CD14-positive monocyte (primary cell): ENCODE measurements around the gene LNP1. TPM values are rescaled to one million over a fixed set of nuclear protein-coding genes. Genes with fewer than 3 reads are reported as not detected.

Source experiments
- DNase-seq, 3 donors: peaks; one replicate each; pipeline ENCODE4 v3.0.0-alpha.2; 2011 to 2022
- H2AFZ ChIP-seq: 2 replicates; pipeline ENCODE4 v1.6.0; 2012; ENCODE audit warnings: mild to moderate bottlenecking, low read depth, low read length, inconsistent platforms; ENCODE audit not compliant: insufficient read depth, poor library complexity, severe bottlenecking
- H3K27ac ChIP-seq, 2 donors: 1 replicate in 1 of 2; 2 replicates in 1 of 2; pipeline ENCODE4 v1.5.1; 2012 to 2013; ENCODE audit warnings: low read length in 2 of 2, control low read depth in 1 of 2, inconsistent platforms in 1 of 2, low read depth in 1 of 2, mild to moderate bottlenecking in 1 of 2
- H3K27me3 ChIP-seq, 2 donors: one replicate each; pipeline versions ENCODE4 v1.6.0 to v1.6.1; 2011 to 2013; ENCODE audit warnings: low read length in 2 of 2; ENCODE audit not compliant: control insufficient read depth in 2 of 2, insufficient read depth in 2 of 2
- H3K36me3 ChIP-seq, 2 donors: replicated peaks in 1 of 2; 1 replicate in 1 of 2; 2 replicates in 1 of 2; pipeline versions ENCODE4 v1.5.1 to v1.6.1; 2012 to 2013; ENCODE audit warnings: low read length in 2 of 2, control low read depth in 1 of 2, inconsistent platforms in 1 of 2, mild to moderate bottlenecking in 1 of 2; ENCODE audit not compliant: insufficient read depth in 2 of 2, control insufficient read depth in 1 of 2
- H3K4me1 ChIP-seq, 2 donors: 1 replicate in 1 of 2; 2 replicates in 1 of 2; pipeline versions ENCODE4 v1.5.1 to v1.6.1; 2012 to 2013; ENCODE audit warnings: low read length in 2 of 2, control low read depth in 1 of 2, inconsistent platforms in 1 of 2, mild to moderate bottlenecking in 1 of 2, moderate library complexity in 1 of 2; ENCODE audit not compliant: insufficient read depth in 2 of 2, control insufficient read depth in 1 of 2
- H3K4me2 ChIP-seq: replicated peaks from 2 replicates; pipeline ENCODE3; 2012; ENCODE audit warnings: low read length, moderate library complexity, mild to moderate bottlenecking; ENCODE audit not compliant: poor library complexity, severe bottlenecking; ENCODE audit errors: extremely low read depth
- H3K4me3 ChIP-seq, 3 experiments: fragments of 200-600 bp in 1 of 3; sonication (generic) in 1 of 3; replicated peaks in 1 of 3; 1 replicate in 2 of 3; 2 replicates in 1 of 3; pipeline ENCODE4 v1.5.1; 2011 to 2013; ENCODE audit warnings: low read length in 3 of 3, mild to moderate bottlenecking in 3 of 3, control low read depth in 2 of 3, low read depth in 2 of 3, inconsistent platforms in 1 of 3, moderate library complexity in 1 of 3
- H3K79me2 ChIP-seq: 2 replicates; pipeline ENCODE4 v1.6.0; 2012; ENCODE audit warnings: mild to moderate bottlenecking, control low read depth, inconsistent platforms, low read length, moderate library complexity; ENCODE audit not compliant: insufficient read depth
- H3K9ac ChIP-seq: 2 replicates; pipeline ENCODE4 v1.6.0; 2017; ENCODE audit warnings: low read length, mild to moderate bottlenecking; ENCODE audit not compliant: insufficient read depth, poor library complexity, severe bottlenecking
- H3K9me3 ChIP-seq, 2 donors: replicated peaks in 1 of 2; 1 replicate in 1 of 2; 2 replicates in 1 of 2; pipeline versions ENCODE4 v1.5.1 to v1.6.1; 2012 to 2013; ENCODE audit warnings: low read length in 2 of 2, control low read depth in 1 of 2; ENCODE audit not compliant: control insufficient read depth in 1 of 2, insufficient read depth in 1 of 2
- H4K20me1 ChIP-seq: 2 replicates; pipeline ENCODE4 v1.6.0; 2012; ENCODE audit warnings: mild to moderate bottlenecking, low read length, control low read depth, moderate library complexity; ENCODE audit not compliant: insufficient read depth
- H3K27ac Mint-ChIP-seq, 7 donors: one replicate each; pipeline ENCODE4 v1.8.0; 2020; ENCODE audit warnings: mild to moderate bottlenecking in 7 of 7, mixed read lengths in 7 of 7, moderate library complexity in 6 of 7, inconsistent platforms in 2 of 7
- H3K27me3 Mint-ChIP-seq, 3 donors: one replicate each; pipeline ENCODE4 v1.8.0; 2021 to 2022; ENCODE audit warnings: low read depth in 3 of 3, mild to moderate bottlenecking in 3 of 3, mixed read lengths in 3 of 3, moderate library complexity in 3 of 3, inconsistent platforms in 1 of 3
- H3K36me3 Mint-ChIP-seq, 2 donors: one replicate each; pipeline ENCODE4 v1.8.0; 2020; ENCODE audit warnings: mixed read lengths in 2 of 2, inconsistent platforms in 1 of 2, mild to moderate bottlenecking in 1 of 2
- H3K4me1 Mint-ChIP-seq: one replicate; pipeline ENCODE4 v1.8.0; 2020; ENCODE audit warnings: mild to moderate bottlenecking, mixed read lengths
- H3K4me3 Mint-ChIP-seq, 2 donors: one replicate each; pipeline ENCODE4 v1.8.0; 2020; ENCODE audit warnings: mild to moderate bottlenecking in 2 of 2, mixed read lengths in 2 of 2, moderate library complexity in 1 of 2
- H3K9me3 Mint-ChIP-seq, 7 donors: one replicate each; pipeline ENCODE4 v1.8.0; 2020 to 2022; ENCODE audit warnings: mixed read lengths in 7 of 7, mild to moderate bottlenecking in 6 of 7, moderate library complexity in 6 of 7, inconsistent platforms in 2 of 7
- WGBS: methylation state at CpG from one replicate; pipeline ENCODE4 v1.1.5; 2013; ENCODE audit warnings: missing lambda C conversion rate; ENCODE audit not compliant: insufficient coverage; 5-methylcytosine and 5-hydroxymethylcytosine counted together
- intact Hi-C, 2 donors: fragments of 100-400 bp; cut with micrococcal nuclease; formaldehyde crosslinking; loops; one replicate each; pipeline versions ENCODE4 v1.15.0 to v1.15.1; 2023
- polyA plus RNA-seq, 3 donors: library from polyadenylated mRNA; depleted of rRNA in 1 of 3; unstranded in 2 of 3; stranded (reverse) in 1 of 3; fragments of 300-500 nt in 2 of 3; fragments of >200 nt in 1 of 3; fragmentation: Illumina TruSeq in 2 of 3; gene quantifications; 1 replicate in 2 of 3; 2 replicates in 1 of 3; pipeline ENCODE4 v1.2.3, GENCODE V29; 2012 to 2021
- TF ChIP-seq, protein P1 (sequence below): fragments of 200-600 bp; IDR thresholded peaks from one replicate; pipeline ENCODE4 v1.8.0; 2022; ENCODE audit warnings: antibody characterized with exemption, mild to moderate bottlenecking

LNP1 gene
- polyA plus RNA-seq, 3 donors: 0.07 to 0.26 (median 0.08) TPM

DNA sequence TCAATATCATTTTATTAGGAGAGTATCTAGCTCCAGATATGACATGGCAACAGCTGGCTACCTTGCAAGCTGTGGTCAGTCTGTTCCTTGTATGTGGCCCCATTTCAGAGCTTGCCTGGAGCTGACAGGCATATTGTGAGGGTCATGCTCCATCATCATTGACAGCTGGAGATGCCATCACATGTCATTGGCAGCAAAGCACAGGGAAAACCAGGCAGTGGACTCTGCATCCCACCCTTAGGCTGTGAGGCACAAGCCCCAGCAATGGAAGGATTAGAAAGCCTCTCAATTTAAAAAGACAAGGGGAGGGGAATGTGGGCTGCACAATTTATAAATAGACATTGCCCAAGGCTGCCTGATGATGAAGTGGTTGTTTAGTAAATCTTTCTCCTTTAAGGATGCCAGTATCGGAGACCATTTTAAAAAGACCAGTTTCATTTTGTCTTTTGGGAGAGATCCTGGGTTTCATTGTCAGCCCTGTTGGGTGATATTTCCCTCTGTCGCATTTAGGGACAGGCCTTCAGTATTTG is 27.9 kb downstream of the LNP1 start:
- no peaks in the 10 kb centered on the region for H3K79me2 ChIP-seq
- 100% methylated on average over 2 of the region's 2 CpGs for WGBS
- H3K9ac ChIP-seq: no peak overlapping the region
- TF ChIP-seq, protein P1, sequence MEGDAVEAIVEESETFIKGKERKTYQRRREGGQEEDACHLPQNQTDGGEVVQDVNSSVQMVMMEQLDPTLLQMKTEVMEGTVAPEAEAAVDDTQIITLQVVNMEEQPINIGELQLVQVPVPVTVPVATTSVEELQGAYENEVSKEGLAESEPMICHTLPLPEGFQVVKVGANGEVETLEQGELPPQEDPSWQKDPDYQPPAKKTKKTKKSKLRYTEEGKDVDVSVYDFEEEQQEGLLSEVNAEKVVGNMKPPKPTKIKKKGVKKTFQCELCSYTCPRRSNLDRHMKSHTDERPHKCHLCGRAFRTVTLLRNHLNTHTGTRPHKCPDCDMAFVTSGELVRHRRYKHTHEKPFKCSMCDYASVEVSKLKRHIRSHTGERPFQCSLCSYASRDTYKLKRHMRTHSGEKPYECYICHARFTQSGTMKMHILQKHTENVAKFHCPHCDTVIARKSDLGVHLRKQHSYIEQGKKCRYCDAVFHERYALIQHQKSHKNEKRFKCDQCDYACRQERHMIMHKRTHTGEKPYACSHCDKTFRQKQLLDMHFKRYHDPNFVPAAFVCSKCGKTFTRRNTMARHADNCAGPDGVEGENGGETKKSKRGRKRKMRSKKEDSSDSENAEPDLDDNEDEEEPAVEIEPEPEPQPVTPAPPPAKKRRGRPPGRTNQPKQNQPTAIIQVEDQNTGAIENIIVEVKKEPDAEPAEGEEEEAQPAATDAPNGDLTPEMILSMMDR: no peak
- Mint-ChIP-seq H3K27ac (no peak overlapping the region), H3K4me3 (no peak overlapping the region), H3K36me3 (no peaks in the 10 kb centered on the region), H3K4me1 (no peaks in the 10 kb centered on the region), H3K9me3 (no peaks in the 10 kb centered on the region), H3K27me3 (no peaks in the 10 kb centered on the region)
- no peak overlapping the region for H2AFZ ChIP-seq
- no peaks in the 10 kb centered on the region for H4K20me1 ChIP-seq
- H3K4me1 ChIP-seq: no peaks in the 10 kb centered on the region
- H3K4me3 ChIP-seq: no peak overlapping the region
- H3K27me3 ChIP-seq: no peaks in the 10 kb centered on the region
- no peak for DNase-seq
- intact Hi-C loops: no loop called here
- H3K27ac ChIP-seq: no peak overlapping the region
- no peaks in the 10 kb centered on the region for H3K36me3 ChIP-seq
- H3K9me3 ChIP-seq: no peaks in the 10 kb centered on the region
- H3K4me2 ChIP-seq: no peak overlapping the region

DNA sequence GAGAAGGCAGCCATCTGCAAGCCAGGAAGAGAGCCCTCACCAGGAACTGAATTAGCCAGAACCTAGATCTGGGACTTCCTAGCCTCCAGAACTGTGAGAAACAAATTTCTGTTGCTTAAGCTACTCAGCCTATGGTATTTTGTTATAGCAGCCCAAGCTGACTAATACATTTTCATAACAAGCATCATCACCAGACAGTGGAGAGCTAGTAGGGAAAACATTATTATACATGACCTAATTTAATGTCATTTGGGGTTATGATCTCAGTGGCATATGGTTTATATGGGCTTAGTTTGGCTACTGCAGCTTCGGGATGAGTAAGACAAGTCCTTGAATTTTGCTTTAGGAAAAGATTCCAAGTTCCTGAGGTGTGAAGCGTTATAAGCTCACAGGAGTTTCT is 35.6 kb downstream of the LNP1 start:
- no peak for DNase-seq

More for the DNA sequence above, 35.6 kb downstream of the LNP1 start:
- peaks cover 2% of the 10 kb centered on the region for H3K4me1 Mint-ChIP-seq
- H3K4me1 ChIP-seq: no peaks in the 10 kb centered on the region
- no peaks in the 10 kb centered on the region for H3K9me3 ChIP-seq
- H3K27ac Mint-ChIP-seq: no peak overlapping the region
- no peak overlapping the region for H3K27ac ChIP-seq
- H4K20me1 ChIP-seq: no peaks in the 10 kb centered on the region
- H3K4me3 Mint-ChIP-seq: no peak overlapping the region
- WGBS: no CpG with 5 or more reads among the region's 2 CpGs
- intact Hi-C loops: no loop called here
- H3K79me2 ChIP-seq: no peaks in the 10 kb centered on the region
- peaks cover 0 to 4% (median 0%) of the 10 kb centered on the region in 7 donors for H3K9me3 Mint-ChIP-seq
- H3K4me2 ChIP-seq: no peak overlapping the region
- no peak overlapping the region for H2AFZ ChIP-seq
- H3K9ac ChIP-seq: no peak overlapping the region
- H3K27me3 ChIP-seq: no peaks in the 10 kb centered on the region
- TF ChIP-seq, protein P1: no peak
- H3K4me3 ChIP-seq: no peak overlapping the region
- H3K36me3 Mint-ChIP-seq: no peaks in the 10 kb centered on the region
- no peaks in the 10 kb centered on the region for H3K36me3 ChIP-seq
- H3K27me3 Mint-ChIP-seq: peaks cover 0 to 2% (median 0%) of the 10 kb centered on the region in 3 donors
